ENCODE results near the gene QPCT.

DNA sequence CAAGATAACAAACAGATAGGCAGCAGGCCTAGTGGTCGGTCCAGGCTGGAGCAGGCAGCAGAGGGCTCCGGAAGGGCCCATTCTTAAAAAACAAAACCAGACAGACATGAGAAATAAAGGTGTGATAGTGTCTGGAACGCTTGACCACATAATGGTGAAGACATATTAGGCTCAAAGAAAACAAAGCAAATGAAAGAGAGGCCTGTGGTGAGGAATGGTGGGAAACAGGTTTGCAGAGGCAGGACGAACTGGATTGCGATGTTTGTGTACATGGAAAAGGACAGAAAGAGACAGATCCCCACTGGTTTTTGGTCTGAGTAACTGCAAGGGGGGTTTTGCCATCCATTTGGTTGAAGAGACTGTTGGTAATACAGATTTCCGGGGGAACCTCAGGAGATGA is 19.9 kb downstream of the QPCT start:
- TF ChIP-seq POLR2A (IDR thresholded peaks at IDR 0.05; ENCODE audit: extremely low read depth, insufficient read length) (no peak), MYC (IDR thresholded peaks at IDR 0.05; ENCODE audit: low read depth, low read length) (no peak)
